Small intestine (tissue), 7 donors: ENCODE measurements around the gene PCSK6. TPM values are rescaled to one million over a fixed set of nuclear protein-coding genes. Genes with fewer than 3 reads are reported as not detected.
A peak's percentile ranks its signal among the peaks of the same experiment; 100 is the strongest.

Source experiments
- DNase-seq, 2 donors: peaks; one replicate each; pipeline versions ENCODE4 v3.0.0 to v3.0.0-alpha.2; 2013
- FAIRE-seq: peaks from 2 replicates; lab custom pipeline; 2012; peaks lifted over from hg19 to GRCh38; lab: Jason Lieb, UNC
- H3K27ac ChIP-seq, 3 donors: one replicate each; pipeline ENCODE4 v1.5.1; 2013; ENCODE audit warnings: low read length in 2 of 3, mild to moderate bottlenecking in 2 of 3, control low read depth in 1 of 3, inconsistent platforms in 1 of 3, low read depth in 1 of 3, moderate library complexity in 1 of 3
- H3K27me3 ChIP-seq, 3 donors: one replicate each; pipeline ENCODE4 v1.6.1; 2013; ENCODE audit warnings: low read length in 3 of 3, inconsistent platforms in 1 of 3; ENCODE audit not compliant: control insufficient read depth in 3 of 3, insufficient read depth in 3 of 3
- H3K36me3 ChIP-seq, 3 donors: one replicate each; pipeline ENCODE4 v1.6.1; 2013; ENCODE audit warnings: low read length in 3 of 3, inconsistent platforms in 1 of 3, low read depth in 1 of 3, mild to moderate bottlenecking in 1 of 3, moderate library complexity in 1 of 3; ENCODE audit not compliant: control insufficient read depth in 3 of 3, insufficient read depth in 2 of 3
- H3K4me1 ChIP-seq, 3 donors: one replicate each; pipeline ENCODE4 v1.6.1; 2013; ENCODE audit warnings: low read length in 2 of 3, inconsistent platforms in 1 of 3, low read depth in 1 of 3, mild to moderate bottlenecking in 1 of 3, moderate library complexity in 1 of 3; ENCODE audit not compliant: control insufficient read depth in 3 of 3, insufficient read depth in 2 of 3
- H3K4me3 ChIP-seq, 3 donors: one replicate each; pipeline ENCODE4 v1.5.1; 2013; ENCODE audit warnings: low read length in 3 of 3, control low read depth in 1 of 3, inconsistent platforms in 1 of 3, low read depth in 1 of 3, mild to moderate bottlenecking in 1 of 3, moderate library complexity in 1 of 3
- H3K9me3 ChIP-seq, 2 donors: one replicate each; pipeline ENCODE4 v1.6.1; 2013; ENCODE audit warnings: low read depth in 1 of 2, low read length in 1 of 2; ENCODE audit not compliant: control insufficient read depth in 2 of 2, insufficient read depth in 1 of 2
- WGBS, 3 donors: extraction: QIAGEN DNeasy Blood & Tissue Kit; methylation state at CpG; one replicate each; pipeline ENCODE4 v1.1.7; 2013; 5-methylcytosine and 5-hydroxymethylcytosine counted together
- polyA plus RNA-seq, 4 donors: library from polyadenylated mRNA; stranded (reverse) in 3 of 4; unstranded in 1 of 4; fragments of 200-250 nt in 3 of 4; fragments of 120-200 nt in 1 of 4; gene quantifications; one replicate each; pipeline versions ENCODE4 v1.2.1 to v1.2.3, GENCODE V29; 2013
- donor health status: healthy with polysubstance abuse.
- donor health status: control.
- donor health status: control.
- donor health status: Bipolar disorder and iron deficiency.
- donor health status: healthy.

PCSK6 gene
- polyA plus RNA-seq, 4 donors, result 0.67 to 26.2 (median 6.5) TPM

DNA sequence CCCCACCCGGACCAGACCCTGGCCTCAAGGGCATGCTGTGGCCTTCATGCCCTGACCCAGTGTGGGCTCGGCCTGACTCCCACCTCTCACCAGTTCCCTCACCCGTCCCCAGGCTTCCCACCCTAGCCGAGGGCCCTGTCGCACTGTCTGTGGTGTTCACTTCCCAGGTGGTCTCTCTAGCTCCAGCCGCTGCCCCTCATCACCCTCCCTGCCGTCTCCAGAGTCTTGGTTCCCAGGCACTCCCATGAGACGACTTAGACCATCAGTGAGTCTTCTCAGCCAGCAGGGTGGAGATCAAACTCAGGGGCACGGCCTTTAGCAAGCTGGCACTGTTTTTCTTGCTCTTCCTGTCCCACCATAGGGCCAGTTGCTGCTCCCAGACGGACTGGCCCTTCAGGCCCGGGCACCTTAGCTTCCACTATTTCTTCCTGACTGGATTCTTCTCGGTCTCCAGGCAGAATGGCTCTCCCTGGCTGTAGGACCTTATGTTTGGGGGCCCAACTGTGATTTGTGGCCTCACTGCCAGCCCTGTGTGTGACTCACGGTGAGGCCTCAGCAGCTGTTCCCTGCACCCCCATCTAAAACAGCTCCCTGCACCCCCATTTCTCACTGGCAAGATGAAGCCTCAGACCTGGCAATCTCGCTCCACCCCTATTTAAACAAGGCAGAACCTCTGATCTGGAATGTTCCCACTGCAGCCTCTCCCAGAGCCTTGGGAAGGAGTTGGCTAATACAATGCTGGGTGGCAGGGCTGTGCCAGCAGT is 9.4 kb upstream of the PCSK6 start:
- Histone ChIP-seq H3K36me3 (no peaks in the 10 kb centered on the region), H3K27me3 (peaks cover 0 to 10% (median 6%) of the 10 kb centered on the region in 3 donors), H3K27ac (no peak overlapping the region), H3K4me3 (no peak overlapping the region), H3K4me1 (peaks cover 0 to 30% (median 4%) of the 10 kb centered on the region in 3 donors), H3K9me3 (no peaks in the 10 kb centered on the region)
- FAIRE-seq, result no peak
- WGBS, 3 donors, result 82 to 84% (median 83%) methylated on average over 14 of the region's 14 CpGs
- DNase-seq, result no peak

DNA sequence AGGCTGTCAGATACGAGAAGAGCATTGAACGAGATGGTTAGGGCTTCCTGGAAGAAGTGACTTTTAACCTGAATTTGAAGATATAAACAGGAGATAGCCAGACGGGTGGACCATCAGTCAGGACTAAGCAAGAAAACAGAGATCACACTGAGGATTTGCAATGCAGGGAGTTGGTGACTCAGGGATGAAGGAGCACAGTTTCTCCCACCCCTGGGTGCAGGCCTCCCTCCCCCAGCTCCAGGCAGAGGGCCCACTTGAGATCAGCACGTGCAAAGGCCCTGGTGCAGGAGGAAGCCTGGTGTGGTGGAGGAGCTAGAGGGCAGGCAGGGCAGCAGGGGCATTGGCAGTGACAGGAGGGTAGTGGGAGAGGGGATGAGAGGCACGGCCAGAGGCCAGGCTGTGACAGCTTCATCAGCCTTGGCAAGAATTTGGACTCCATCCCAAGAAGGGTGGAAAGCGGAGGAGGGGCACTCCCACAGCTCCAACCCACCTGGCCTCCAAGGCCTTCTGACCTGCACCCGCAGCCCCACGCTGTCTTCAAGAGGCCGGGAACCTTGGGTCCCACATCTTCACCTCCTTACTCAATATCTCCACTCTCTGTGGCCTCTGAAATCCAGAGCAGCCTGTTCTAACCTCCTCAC is 8.7 kb upstream of the PCSK6 start:
- H3K36me3 ChIP-seq, result no peaks in the 10 kb centered on the region
- peak overlapping the region in 1 of 3 donors; percentile 41 for H3K27ac ChIP-seq
- WGBS, 3 donors, result 68 to 76% (median 72%) methylated on average over 9 of the region's 9 CpGs
- FAIRE-seq (no peak), DNase-seq (no peak)
- no peaks in the 10 kb centered on the region for H3K9me3 ChIP-seq
- H3K4me3 ChIP-seq, result no peak overlapping the region
- peaks cover 0 to 30% (median 4%) of the 10 kb centered on the region in 3 donors for H3K4me1 ChIP-seq
- H3K27me3 ChIP-seq, result peaks cover 0 to 10% (median 6%) of the 10 kb centered on the region in 3 donors

DNA sequence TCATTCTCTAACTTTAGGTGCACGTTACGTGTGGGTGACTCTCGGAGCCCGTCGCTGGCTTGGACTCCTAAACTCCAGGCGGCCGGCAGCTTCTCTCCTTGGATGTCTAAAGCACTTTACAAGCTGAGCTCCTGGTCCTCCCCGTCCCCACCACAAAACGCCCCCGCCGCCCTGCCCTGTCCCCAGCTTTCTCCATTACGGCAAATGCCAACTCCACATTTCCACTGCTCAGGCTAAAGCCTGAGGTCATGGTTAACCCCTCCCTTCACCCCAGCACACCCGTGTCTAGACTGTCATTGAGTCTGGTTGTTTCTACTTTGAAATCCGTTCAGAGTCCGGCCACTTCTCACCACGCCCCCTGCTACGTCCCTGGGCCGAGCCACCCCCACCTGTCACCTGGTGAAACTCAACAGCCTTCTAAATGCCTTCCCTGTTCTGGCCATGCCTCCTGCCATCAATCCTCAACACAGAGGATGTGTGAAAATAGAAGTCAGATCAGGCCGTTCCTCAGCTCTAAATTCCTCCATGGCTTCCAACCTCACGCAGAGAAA is 8.1 kb upstream of the PCSK6 start:
- Histone ChIP-seq H3K27me3 (peaks cover 0 to 10% (median 6%) of the 10 kb centered on the region in 3 donors), H3K4me1 (peaks cover 0 to 30% (median 4%) of the 10 kb centered on the region in 3 donors), H3K27ac (peak overlapping the region in 1 of 3 donors; percentile 41), H3K36me3 (no peaks in the 10 kb centered on the region), H3K9me3 (no peaks in the 10 kb centered on the region), H3K4me3 (peak overlapping the region in 1 of 3 donors; percentile 33)
- WGBS, 3 donors, result 36 to 74% (median 55%) methylated on average over 20 of the region's 20 CpGs
- peak; percentile 73 to 91 for DNase-seq
- no peak for FAIRE-seq

- 71 to 85% (median 81%) methylated on average over 13 of the region's 13 CpGs for WGBS, 3 donors
- DNase-seq (no peak), FAIRE-seq (no peak)
- peaks cover 0 to 28% (median 4%) of the 10 kb centered on the region in 3 donors for H3K4me1 ChIP-seq
- no peaks in the 10 kb centered on the region for H3K9me3 ChIP-seq
- peak overlapping the region in 1 of 3 donors; percentile 33 for H3K4me3 ChIP-seq
- peaks cover 0 to 7% (median 6%) of the 10 kb centered on the region in 3 donors for H3K27me3 ChIP-seq
- H3K27ac ChIP-seq, result no peak overlapping the region
- no peaks in the 10 kb centered on the region for H3K36me3 ChIP-seq
These were observed 7.5 kb upstream of the PCSK6 start for GRCh38 chr15:101497017-101497416.

DNA sequence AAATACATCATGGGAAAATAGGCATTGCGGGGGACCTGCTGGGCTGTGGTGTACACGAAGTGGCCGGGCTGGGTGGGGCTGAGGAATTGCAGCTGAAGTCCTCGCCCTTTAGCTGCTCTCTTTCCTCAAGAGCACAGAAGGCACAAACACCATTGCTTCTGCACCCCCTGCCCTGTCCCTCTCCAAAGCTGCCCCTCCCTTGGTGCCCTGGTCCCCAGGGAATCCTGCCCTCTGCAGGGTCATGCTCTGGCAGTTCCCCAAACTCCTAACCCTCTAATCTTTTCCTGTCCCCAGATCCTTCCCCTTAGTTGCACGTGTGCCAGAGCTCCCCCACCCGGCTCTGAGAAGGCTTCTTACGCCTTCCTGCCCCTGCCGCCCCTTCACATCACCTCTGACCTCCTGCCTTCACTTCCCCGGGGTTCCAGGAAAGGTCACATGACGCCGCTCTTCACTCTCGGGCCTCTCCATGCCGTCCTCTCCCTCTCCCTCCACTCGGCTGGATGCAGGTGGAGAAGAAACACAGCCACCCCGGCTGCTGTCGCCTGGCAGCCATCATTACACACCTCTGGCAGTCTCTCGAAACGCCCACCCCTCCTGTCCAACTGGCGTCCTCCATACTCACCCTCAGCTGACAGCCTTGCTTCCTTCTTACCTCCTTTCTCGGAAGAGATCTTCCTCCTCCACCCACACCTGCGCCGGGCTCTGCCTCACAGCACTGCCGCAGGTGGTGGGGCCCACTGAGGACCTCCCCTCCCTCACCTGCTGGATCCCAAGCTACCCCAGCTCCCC is 6.9 kb upstream of the PCSK6 start:
- FAIRE-seq (no peak), DNase-seq (peak in 1 of 2 donors; percentile 46)
- H3K27me3 ChIP-seq, result peaks cover 0 to 6% (median 6%) of the 10 kb centered on the region in 3 donors
- H3K9me3 ChIP-seq, result no peaks in the 10 kb centered on the region
- no peak overlapping the region for H3K27ac ChIP-seq
- H3K4me1 ChIP-seq, result peaks cover 0 to 21% (median 4%) of the 10 kb centered on the region in 3 donors
- WGBS, 3 donors, result 11 to 30% (median 27%) methylated on average over 23 of the region's 23 CpGs
- no peaks in the 10 kb centered on the region for H3K36me3 ChIP-seq
- peak overlapping the region in 1 of 3 donors; percentile 33 for H3K4me3 ChIP-seq

GRCh38 chr15:101495334-101496197 is 6.1 kb upstream of the PCSK6 start:
- no peaks in the 10 kb centered on the region for H3K36me3 ChIP-seq
- no peak overlapping the region for H3K27ac ChIP-seq
- DNase-seq (no peak), FAIRE-seq (no peak)
- H3K9me3 ChIP-seq, result no peaks in the 10 kb centered on the region
- H3K27me3 ChIP-seq, result peaks cover 0 to 6% (median 6%) of the 10 kb centered on the region in 3 donors
- H3K4me1 ChIP-seq, result peaks cover 0 to 19% (median 4%) of the 10 kb centered on the region in 3 donors
- 62 to 66% (median 63%) methylated on average over 22 of the region's 22 CpGs for WGBS, 3 donors
- peak overlapping the region in 1 of 3 donors; percentile 33 for H3K4me3 ChIP-seq

GRCh38 chr15:101494251-101494796 is 4.8 kb upstream of the PCSK6 start:
- Histone ChIP-seq H3K9me3 (no peaks in the 10 kb centered on the region), H3K36me3 (no peaks in the 10 kb centered on the region), H3K4me3 (no peak overlapping the region), H3K27ac (no peak overlapping the region), H3K4me1 (peaks cover 0 to 19% (median 4%) of the 10 kb centered on the region in 3 donors), H3K27me3 (peaks cover 0 to 6% (median 6%) of the 10 kb centered on the region in 3 donors)
- no peak for FAIRE-seq
- 68 to 71% (median 68%) methylated on average over 10 of the region's 10 CpGs for WGBS, 3 donors
- no peak for DNase-seq
